Measurements from ENCODE around the gene RIN2.

Gene RIN2

GRCh38 chr20:19785173-19785982, 27.3 kb downstream of the RIN2 start:
- no peak for TF ChIP-seq CTCF (IDR thresholded peaks at IDR 0.05; ENCODE audit: insufficient read depth, missing control alignments)
- FAIRE-seq: no peak
- DNase-seq (ENCODE audit: insufficient read length, low spot score): no peak

GRCh38 chr20:19785983-19786285, 27.9 kb downstream of the RIN2 start:
- DNase-seq (ENCODE audit: insufficient read length, low spot score): no peak
- no peak for FAIRE-seq
- TF ChIP-seq CTCF (IDR thresholded peaks at IDR 0.05; ENCODE audit: insufficient read depth, missing control alignments): no peak

GRCh38 chr20:19786311-19786710, 28.3 kb downstream of the RIN2 start:
- no peak for TF ChIP-seq CTCF (IDR thresholded peaks at IDR 0.05; ENCODE audit: insufficient read depth, missing control alignments)
- DNase-seq (ENCODE audit: insufficient read length, low spot score): no peak
- FAIRE-seq: no peak

GRCh38 chr20:19787366-19787765, 29.3 kb downstream of the RIN2 start:
- no peak for FAIRE-seq
- TF ChIP-seq CTCF (IDR thresholded peaks at IDR 0.05; ENCODE audit: insufficient read depth, missing control alignments): no peak
- DNase-seq (ENCODE audit: insufficient read length, low spot score): no peak

GRCh38 chr20:19789009-19789408, 31.0 kb downstream of the RIN2 start:
- no peak for DNase-seq (ENCODE audit: insufficient read length, low spot score)
- TF ChIP-seq CTCF (IDR thresholded peaks at IDR 0.05; ENCODE audit: insufficient read depth, missing control alignments): no peak
- FAIRE-seq: no peak

- TF ChIP-seq CTCF (IDR thresholded peaks at IDR 0.05; ENCODE audit: insufficient read depth, missing control alignments): no peak
- no peak for DNase-seq (ENCODE audit: insufficient read length, low spot score)
- FAIRE-seq: no peak
Observed at GRCh38 chr20:19789446-19789845, 31.4 kb downstream of the RIN2 start.

- no peak for TF ChIP-seq CTCF (IDR thresholded peaks at IDR 0.05; ENCODE audit: insufficient read depth, missing control alignments)
- DNase-seq (ENCODE audit: insufficient read length, low spot score) (no peak), FAIRE-seq (no peak)
Observed at GRCh38 chr20:19791887-19792286, 33.8 kb downstream of the RIN2 start.

Measured in D721Med (cell line).